Astrocyte (in vitro differentiated cells and primary cell): ENCODE measurements around the gene WFDC8.

Experiments used
- CTCF ChIP-seq: IDR thresholded peaks from 2 replicates; pipeline ENCODE4 v1.5.1; 2011; ENCODE audit warnings: low read depth, mild to moderate bottlenecking, inconsistent platforms, low read length, moderate library complexity; ENCODE audit not compliant: insufficient read depth
- EZH2 ChIP-seq: IDR thresholded peaks from 2 replicates; pipeline ENCODE4 v1.6.1; 2012; ENCODE audit warnings: mild to moderate bottlenecking, low read length, inconsistent platforms; ENCODE audit not compliant: insufficient read depth

- TF ChIP-seq CTCF (no peak), EZH2 (no peak)
These were observed 14.4 kb upstream of the WFDC8 start for GRCh38 chr20:45593498-45593897.
